KMS-11 (cell line): ENCODE measurements around the gene SRP9.

Experiments used
- H2AFZ ChIP-seq: fragments of 200-600 bp; sonication (generic); 2 replicates; pipeline ENCODE4 v1.6.1; 2016; ENCODE audit warnings: antibody characterized with exemption, mixed run types, low read depth
- H3K27ac ChIP-seq: fragments of 200-600 bp; sonication (generic); 2 replicates; pipeline ENCODE4 v1.6.1; 2016; ENCODE audit warnings: mild to moderate bottlenecking, mixed run types
- H3K27me3 ChIP-seq: fragments of 200-600 bp; sonication (generic); 2 replicates; pipeline ENCODE4 v1.6.1; 2017; ENCODE audit warnings: mild to moderate bottlenecking, low read depth, mixed run types, moderate library complexity; ENCODE audit not compliant: insufficient read depth
- H3K36me3 ChIP-seq: fragments of 200-600 bp; sonication (generic); 2 replicates; pipeline ENCODE4 v1.6.1; 2017; ENCODE audit warnings: mild to moderate bottlenecking, mixed run types; ENCODE audit not compliant: insufficient read depth
- H3K4me1 ChIP-seq: fragments of 200-600 bp; sonication (generic); 2 replicates; pipeline ENCODE4 v1.6.1; 2016; ENCODE audit warnings: mild to moderate bottlenecking, low read depth, mixed run types; ENCODE audit not compliant: poor library complexity, severe bottlenecking
- H3K4me2 ChIP-seq: fragments of 200-600 bp; sonication (generic); 2 replicates; pipeline ENCODE4 v1.7.0; 2016; ENCODE audit warnings: mild to moderate bottlenecking, mixed run types
- H3K4me3 ChIP-seq: fragments of 200-600 bp; sonication (generic); IDR thresholded peaks from 2 replicates; pipeline ENCODE4 v1.6.1; 2017; ENCODE audit warnings: low read depth, low read length, mixed read lengths; ENCODE audit not compliant: insufficient read depth
- H3K79me2 ChIP-seq: fragments of 200-600 bp; sonication (generic); 2 replicates; pipeline ENCODE4 v1.6.1; 2016; ENCODE audit warnings: low read depth, mixed run types; ENCODE audit not compliant: insufficient read depth
- H3K9ac ChIP-seq: fragments of 200-600 bp; sonication (generic); 2 replicates; pipeline ENCODE4 v1.6.1; 2016; ENCODE audit warnings: mild to moderate bottlenecking, mixed run types
- H4K20me1 ChIP-seq: fragments of 200-600 bp; sonication (generic); 2 replicates; pipeline ENCODE4 v1.6.1; 2016; ENCODE audit warnings: mild to moderate bottlenecking, mixed run types; ENCODE audit not compliant: insufficient read depth
- TF ChIP-seq, protein P1 (sequence below): fragments of 200-600 bp; sonication (generic); conservative IDR thresholded peaks from 2 replicates; pipeline ENCODE4 v1.6.1; 2017; ENCODE audit warnings: low read depth, mild to moderate bottlenecking, antibody characterized with exemption, low read length, moderate library complexity, mixed read lengths

SRP9 gene

DNA sequence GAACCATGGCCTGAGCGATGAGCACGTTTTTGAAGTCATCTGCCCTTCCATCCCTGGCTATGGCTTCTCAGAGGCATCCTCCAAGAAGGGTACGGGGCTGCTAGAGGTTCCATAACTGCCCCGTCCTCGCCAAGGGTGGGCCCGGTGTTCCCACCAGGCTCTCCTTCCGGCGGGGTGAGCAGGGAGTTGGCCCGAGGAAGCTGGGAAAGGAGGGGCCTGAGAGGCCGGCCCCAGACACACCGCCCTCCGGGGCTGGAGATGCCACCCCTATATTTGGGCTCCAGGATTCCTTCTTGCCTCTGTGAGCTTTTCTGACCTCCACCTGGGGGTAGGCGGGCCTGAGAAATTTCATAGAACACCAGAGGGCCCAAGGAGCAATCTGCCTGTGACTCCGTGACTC is 61.2 kb downstream of the SRP9 start:
- TF ChIP-seq, protein P1, sequence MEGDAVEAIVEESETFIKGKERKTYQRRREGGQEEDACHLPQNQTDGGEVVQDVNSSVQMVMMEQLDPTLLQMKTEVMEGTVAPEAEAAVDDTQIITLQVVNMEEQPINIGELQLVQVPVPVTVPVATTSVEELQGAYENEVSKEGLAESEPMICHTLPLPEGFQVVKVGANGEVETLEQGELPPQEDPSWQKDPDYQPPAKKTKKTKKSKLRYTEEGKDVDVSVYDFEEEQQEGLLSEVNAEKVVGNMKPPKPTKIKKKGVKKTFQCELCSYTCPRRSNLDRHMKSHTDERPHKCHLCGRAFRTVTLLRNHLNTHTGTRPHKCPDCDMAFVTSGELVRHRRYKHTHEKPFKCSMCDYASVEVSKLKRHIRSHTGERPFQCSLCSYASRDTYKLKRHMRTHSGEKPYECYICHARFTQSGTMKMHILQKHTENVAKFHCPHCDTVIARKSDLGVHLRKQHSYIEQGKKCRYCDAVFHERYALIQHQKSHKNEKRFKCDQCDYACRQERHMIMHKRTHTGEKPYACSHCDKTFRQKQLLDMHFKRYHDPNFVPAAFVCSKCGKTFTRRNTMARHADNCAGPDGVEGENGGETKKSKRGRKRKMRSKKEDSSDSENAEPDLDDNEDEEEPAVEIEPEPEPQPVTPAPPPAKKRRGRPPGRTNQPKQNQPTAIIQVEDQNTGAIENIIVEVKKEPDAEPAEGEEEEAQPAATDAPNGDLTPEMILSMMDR, result no peak
- Histone ChIP-seq H3K27ac (no peak overlapping the region), H4K20me1 (no peaks in the 10 kb centered on the region)

More for the DNA sequence above, 61.2 kb downstream of the SRP9 start:
- H3K4me3 ChIP-seq, result no peak overlapping the region
- H2AFZ ChIP-seq, result no peak overlapping the region
- H3K79me2 ChIP-seq, result no peaks in the 10 kb centered on the region
- H3K4me2 ChIP-seq, result no peak overlapping the region
- H3K27me3 ChIP-seq, result no peaks in the 10 kb centered on the region
- H3K36me3 ChIP-seq, result no peaks in the 10 kb centered on the region
- H3K9ac ChIP-seq, result no peak overlapping the region
- H3K4me1 ChIP-seq, result no peaks in the 10 kb centered on the region
